HT-29 (cell line): Measurements from ENCODE around the gene DNAH10. TPM values are rescaled to one million over a fixed set of nuclear protein-coding genes. Genes with fewer than 3 reads are reported as not detected.

ENCODE experiments used
- DNase-seq: peaks from one replicate; pipeline ENCODE4 v3.0.0-alpha.2; 2015; ENCODE audit warnings: low spot score
- total RNA-seq: library from RNA; depleted of rRNA; stranded (reverse); fragments of >200 nt; shearing (Covaris generic); gene quantifications from 2 replicates; pipeline ENCODE4 v1.2.3, GENCODE V29; 2014

Gene DNAH10
- total RNA-seq, 1 experiment from 2014 or later = under 0.01 TPM

DNA sequence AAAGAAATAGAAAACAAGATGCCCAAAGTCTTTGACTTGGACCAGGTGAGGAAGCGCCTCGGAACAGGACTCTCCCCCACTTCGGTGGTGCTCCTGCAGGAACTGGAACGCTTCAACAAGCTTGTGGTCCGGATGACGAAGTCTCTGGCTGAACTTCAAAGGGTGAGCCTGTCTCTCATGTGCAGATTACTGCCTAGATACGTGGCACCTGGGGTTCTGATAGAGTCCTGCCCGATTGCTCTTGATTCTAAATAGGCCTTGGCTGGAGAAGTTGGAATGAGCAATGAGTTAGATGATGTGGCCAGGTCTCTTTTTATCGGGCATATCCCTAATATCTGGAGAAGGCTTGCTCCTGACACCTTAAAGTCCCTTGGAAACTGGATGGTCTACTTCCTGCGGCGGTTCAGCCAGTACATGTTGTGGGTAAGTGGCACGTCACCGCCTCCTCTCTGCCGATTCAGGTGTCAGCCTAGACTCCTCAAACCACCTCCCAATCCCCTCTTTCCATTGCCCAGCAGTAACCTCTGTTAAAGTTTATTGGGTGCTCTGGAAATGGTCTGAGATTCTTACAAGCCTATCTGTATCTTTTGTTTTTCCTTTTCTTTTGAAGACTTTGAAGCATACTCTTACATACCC, 169.7 kb downstream of the DNAH10 start:
- no peak for DNase-seq

DNA sequence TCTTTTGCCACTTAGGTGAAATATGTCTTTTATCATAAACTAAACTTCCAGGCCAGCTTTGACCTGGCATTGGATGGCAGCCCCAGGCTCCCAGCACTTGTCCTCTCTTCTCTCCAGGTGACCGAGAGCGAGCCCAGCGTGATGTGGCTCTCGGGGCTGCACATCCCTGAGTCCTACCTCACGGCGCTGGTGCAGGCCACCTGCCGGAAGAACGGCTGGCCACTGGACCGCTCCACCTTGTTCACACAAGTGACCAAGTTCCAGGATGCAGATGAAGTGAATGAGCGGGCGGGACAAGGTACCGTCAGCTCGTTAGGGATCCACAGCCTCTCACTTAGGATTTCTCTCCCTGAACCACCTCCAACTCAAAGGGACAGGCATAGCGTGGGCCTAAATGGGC, 171.1 kb downstream of the DNAH10 start:
- DNase-seq = no peak

DNA sequence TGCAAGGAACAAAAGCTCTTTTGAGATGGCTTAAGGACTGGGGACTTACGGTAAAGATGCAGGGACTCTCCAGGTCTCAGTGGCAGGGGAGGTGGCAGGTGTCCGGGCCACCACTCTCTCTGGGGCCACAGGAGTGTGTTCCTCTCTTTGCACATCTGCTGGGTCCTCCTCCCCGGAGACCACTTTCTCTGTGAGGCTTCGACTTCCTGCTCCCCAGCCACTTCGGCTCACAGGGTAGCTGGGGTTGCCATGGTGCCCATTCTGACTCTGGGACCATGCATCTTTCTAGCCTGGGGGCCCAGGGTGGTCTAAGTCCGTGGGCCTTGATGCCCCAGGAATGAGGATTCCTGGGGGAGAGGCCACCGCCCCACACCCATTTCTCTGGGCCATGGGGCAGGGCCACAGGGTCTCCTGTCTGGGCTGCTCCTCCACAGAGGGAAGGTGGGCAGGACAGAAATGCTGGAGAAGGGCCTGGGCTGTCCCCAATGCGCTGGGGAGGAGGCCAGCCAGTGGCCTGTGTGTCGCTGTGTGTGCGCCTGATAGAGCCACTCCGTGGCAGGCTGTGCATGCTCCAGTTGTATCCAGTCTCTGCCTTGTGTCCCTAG, 172.0 kb downstream of the DNAH10 start:
- DNase-seq = no peak

DNA sequence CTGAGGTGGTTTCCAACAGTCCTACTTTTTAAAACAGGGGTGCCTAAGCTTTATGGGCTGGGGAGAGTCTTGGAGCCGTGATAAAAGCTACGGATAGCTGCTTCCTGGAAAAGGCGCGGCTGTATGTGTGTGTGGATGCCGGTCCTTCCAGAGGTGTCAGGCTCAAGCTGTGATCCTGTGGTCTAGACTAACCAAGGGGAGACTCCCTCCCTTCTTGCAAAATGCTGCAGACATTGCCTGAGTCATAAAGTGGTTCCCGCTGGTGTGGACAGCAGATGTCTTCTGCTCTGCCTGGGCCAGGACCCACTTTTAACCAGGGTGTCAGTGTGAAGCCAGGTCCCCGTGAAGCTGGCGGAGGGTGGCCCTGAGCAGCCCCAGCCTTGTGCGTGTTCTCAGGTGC, 172.7 kb downstream of the DNAH10 start:
- no peak for DNase-seq

DNA sequence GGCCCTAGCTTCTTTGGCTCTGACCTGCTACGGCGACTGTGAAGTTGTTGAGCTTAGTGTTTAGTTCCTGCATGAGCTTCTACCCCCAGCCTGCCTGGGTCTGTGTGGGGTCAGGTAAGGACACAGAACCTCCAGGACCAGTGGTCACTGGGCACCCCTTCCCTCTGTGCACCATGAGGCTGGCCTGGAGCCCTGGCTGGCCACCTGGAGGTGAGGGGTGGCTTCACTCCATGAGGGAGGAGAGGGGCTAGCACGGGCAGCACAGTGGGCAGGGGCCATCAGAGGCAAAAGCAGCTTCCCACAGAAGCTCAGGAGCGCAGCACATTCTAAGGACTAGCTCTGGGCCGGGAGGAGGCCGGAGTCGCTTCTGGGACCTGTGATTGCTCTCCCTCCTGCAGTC, 173.9 kb downstream of the DNAH10 start:
- DNase-seq = no peak

DNA sequence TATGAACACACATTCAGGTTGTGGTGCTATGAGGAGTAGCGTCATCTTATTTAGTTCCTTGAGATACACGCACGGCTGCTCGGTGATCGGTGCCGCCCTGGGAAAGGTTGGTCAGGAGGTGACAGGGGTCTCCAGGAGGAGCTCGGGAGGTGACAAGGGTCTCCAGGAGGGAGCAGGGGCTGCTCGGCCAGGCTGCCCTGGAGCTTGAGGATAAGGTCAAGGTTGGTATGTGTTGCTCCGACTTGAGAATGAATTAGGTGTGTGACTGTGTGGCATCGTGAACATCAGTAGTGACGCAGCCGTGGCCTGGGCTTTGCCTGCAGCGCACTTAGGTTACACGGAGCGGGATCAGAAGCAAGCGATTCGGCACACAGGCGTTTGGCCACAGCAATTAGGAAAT, 174.4 kb downstream of the DNAH10 start:
- DNase-seq = no peak

DNA sequence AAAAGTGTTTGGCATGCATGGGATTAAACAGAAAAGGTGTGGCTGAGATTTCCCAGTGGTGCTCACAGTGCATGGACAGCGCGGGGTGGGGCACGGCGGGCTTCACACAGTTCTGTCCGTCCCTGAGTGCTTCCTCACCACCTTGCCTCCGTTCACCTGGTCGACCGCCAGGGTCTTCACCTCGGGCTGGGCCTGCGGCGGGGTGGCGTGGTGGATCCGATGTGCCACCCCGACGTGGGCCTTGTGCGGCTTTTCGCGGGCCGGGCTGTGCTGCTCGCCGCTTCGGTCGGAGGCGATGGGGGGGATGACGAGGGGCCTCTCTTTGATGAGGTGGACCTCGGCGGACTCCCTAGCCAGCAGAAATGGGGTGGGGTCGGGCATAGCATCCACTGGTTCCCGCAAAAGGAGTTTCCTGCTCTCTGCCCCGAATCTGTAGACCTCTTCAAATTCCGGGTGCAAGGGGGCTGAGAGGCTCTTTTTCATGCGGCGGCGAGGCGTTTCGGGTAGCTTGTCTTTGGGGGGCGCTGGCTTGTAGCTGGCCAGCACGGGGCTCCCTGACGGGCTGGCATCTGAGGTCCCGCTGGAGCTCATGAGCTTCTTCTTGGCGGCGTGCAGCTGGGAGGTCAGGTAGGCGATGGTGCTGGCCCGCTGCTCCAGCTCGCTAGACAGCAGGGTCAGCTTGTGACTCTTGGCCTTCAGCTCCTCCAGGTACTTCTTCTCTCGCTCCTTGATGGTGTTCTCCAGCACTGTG, 175.0 kb downstream of the DNAH10 start:
- no peak for DNase-seq

DNA sequence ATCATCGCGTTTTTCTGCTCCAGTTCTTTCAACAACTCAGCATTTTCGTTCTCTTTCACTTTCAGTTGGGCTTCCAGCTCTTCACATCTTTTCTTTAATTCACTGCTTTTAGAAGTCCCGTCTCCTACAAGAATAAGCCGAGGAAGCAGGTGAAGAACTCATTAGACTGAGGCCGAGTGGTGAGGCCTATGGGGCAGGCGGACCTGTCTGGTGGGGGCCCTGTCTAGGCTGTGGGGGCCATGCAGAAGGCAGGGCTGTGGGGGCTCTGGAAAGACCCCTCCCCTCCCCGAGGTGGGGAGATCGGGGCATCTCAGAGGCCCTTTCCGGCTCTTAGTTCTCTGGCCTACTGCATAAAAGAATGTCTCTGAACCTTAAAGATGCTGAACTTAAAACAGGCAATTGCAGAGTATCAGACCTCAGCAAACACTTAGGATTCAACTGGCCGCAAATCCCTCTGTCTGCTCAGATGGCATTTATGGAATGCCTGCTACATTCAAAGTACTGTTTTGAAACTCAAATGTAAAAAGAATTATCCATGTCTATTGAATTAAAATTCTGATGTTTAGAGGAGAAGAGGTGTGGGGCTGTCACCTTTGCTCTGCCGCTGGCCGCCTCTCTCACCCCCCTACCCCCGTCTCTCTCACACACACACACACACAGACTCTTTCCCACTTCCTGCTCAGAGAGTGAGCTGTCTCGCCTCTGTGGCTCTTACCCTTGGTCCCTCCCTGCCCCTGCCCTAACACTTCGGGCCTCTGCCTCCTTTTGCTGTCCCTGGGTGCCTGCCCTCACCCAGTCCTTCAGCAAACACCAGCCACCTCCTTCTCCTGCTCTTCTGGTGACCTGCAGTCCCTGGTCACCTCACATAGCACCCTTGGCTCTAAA, 175.8 kb downstream of the DNAH10 start:
- no peak for DNase-seq

DNA sequence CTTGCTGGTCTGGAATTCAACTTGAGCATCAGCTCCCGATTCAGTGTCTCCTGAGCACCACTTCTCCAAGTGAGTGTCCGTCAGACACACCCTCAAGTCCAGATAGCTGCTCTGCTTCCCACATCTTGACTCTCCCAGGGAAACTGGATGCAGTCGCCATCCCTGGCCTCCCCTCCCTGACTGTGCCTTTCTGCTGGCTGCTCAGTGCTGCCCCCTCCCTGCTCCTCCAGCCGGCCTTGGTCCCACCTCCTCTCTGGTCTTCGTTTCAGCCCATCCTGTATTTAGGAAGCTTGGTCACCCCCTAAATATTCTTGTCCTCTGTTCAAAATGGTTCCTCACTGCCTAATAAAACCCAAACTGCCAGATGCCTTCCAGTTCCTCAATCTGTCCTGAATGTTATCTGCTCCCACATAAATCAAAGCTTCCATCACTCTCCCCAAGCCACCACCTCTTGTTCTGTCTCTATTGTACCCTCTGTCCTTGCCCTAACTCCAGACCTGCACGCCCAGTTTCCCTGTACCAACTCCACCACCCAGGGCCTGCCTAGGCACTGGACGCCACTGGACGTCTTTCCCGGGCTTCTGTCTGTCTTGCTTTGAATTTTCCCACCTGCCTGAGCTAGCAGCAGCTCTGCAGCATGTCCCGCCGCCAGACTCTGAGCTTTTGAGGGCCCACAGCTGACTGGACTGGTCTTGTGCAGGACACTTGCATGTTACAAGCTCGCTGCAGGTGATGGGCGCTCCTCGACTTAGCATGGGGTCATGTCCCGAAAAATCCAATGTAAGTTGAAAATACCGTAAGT, 176.8 kb downstream of the DNAH10 start:
- no peak for DNase-seq

DNA sequence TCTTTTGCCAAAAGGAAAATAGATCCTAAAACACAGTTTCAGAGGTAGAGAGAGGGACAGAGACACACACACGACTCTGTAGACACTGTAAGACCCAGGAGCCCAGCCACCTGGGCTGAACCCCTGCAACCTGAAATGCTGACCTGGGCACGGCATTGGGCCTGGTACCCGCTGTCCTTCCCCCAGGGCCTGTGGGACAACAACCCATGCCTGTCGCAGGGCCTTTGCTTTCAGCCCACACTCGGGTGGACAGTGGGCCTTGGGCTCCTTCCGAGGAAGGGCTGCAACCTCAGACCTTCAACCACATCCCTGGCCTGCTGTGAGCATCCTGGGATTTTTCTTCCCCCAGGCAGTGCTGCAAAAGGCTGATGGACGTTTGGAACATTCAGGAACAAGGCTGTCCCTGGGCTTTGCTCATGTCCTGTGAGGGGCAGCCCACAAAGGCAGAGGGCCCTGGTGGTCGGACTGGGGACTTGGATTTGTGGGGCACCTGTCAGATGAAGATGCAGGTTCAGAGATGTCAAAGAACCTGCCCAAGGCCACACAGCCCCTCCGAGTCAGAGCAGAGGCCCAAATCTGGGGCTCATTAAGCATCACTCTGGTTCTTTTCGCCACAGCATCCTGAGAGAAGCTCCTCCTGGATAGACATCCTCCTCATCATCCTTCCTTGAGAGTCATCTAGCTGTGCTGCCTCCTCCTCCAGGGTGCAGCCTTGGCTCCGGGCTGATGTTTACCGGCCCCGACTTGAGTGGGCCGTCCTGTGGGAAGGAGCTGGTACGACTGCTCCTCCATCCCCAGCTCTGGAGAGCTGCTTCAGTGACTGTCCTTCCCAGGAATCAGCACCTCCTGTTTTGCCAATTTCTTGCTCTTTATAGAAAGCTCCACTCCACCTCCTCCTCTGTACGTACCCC, 177.9 kb downstream of the DNAH10 start:
- no peak for DNase-seq

DNA sequence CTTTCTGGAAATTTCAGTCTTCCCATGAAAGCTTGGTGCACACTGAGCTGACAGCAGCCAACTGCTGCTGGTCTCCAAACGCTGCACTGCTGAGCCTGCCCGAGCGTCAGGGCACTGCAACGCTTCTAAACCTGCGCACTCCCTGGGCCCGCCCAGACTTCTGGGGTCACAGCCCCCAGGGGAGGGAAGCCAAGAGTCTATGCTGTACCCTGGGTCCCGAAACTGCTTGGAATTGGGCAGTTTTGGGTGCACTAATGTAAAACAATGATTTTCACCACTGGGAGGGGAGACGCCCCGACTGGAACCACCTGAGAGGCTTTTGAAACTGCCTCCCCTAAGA, 178.5 kb downstream of the DNAH10 start:
- DNase-seq = no peak

DNA sequence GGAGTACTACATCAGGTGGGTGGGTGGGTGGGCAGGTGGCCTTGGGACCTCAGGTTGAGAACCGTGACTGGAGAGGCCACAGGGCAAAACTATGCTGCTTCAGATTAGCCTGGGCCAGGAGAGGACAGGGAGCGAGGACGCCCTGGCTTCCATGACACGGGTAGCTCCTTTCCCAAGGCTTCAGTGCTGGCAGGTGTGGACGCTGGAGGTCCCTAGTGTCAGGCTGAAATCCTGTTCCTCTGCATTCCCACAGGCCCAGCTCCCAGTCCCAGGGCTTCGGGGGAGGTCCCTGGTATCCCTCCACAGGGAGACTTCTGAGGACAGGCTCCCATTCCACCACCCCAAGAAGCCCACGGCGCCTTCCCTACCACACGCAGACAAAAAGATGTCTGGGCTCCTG, 178.9 kb downstream of the DNAH10 start:
- no peak for DNase-seq

DNA sequence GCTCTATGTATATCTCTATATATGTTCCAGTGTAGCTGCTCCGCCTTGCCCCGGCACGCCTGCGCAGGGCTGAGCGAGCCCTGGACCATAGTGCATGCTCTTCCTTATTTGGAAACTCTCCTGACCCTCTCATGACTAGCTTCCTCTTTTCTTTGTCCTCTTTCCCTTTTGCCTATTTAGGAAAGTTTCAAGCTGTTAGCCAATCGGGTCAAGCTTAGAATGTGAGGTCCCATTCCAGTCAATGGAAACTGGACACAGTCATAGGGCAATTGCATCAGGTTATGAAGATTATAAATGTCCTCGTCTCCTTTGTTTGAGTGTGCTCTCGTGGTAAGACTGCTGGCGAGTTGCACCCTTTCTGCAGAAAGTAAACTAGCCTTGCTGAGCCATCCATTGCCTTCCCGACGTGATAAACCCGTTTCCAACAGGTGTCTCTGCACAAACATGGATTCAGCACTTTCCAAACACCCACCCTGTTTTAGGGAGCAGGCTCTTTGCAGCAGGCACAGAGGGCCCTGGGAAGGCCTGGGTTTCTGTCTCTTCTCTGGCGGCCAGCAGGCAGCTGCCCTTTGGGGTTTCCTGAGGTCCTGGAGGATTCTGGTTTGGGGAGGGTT, 179.6 kb downstream of the DNAH10 start:
- no peak for DNase-seq

DNA sequence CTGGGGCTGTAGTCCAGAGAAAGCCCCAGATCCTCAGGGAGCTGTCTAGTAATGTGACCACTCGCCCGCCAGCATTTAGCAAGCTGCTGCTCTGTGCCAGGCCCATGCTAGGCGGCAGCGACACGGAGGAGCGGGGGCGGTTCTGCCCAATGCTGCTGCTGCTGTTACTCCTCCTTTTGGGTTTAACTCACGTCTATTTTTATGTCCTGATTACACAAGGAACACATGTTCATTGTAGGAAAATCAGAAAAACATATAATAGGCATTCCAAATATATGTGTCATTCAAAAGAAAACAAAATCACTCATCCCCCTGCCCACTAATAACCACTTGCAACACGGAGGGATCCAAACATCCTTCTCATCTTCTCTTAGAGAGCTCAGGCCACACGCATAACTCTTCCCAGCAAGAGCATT, 180.1 kb downstream of the DNAH10 start:
- DNase-seq = no peak

DNA sequence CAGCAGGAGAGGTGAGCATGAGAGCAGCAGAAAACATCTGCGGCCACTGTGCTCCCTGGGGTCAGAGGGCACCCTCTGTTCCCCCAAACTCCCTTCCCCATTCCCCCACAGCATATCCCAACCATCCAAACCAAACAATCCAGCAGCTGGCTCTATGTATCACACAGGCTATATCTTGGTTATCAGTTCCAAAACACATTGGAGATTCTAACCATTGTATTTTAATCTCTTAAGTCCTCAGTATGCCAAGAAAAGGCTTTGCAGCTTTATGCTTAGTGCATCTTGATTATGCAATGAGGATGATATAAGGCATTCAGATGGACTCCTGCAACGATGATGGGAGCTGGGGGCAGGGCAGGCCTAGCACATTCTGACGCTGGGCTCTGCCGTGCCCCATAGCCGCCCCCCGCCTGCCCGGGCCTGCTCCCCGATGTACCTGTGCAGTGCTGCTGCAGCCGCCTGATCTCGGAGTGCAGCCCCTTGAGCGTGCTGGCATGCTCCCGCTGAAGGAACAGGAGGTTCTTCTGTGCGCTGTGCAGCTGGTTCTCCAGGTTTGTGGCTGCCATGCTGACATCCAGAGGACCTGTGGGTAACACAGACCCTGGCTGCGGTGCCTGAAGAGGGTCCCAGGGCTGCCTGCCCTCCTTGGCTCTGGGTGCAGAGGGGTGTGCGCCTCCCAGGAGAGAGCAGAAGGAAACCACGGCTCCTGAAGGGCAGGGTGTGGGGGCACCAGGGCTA, 181.0 kb downstream of the DNAH10 start:
- no peak for DNase-seq

DNA sequence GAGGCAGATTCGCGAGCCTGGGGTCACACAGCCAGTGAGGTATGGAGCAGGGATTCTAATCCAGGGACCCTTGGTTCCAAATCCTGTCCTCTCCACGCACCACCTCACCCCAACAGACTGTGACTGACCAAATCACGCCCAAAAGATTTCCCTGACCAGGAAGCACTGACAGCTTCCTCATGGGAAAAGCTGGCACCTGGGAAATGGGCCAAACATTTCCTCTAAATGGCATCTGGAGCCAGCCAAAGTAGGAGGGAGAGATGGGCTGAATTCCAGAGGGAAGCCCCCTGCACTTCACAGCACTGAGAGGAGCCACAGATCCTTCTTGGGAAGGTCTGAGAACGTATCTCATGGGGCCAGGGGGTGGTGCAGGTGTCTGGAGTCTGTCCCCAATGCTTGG, 181.7 kb downstream of the DNAH10 start:
- no peak for DNase-seq

DNA sequence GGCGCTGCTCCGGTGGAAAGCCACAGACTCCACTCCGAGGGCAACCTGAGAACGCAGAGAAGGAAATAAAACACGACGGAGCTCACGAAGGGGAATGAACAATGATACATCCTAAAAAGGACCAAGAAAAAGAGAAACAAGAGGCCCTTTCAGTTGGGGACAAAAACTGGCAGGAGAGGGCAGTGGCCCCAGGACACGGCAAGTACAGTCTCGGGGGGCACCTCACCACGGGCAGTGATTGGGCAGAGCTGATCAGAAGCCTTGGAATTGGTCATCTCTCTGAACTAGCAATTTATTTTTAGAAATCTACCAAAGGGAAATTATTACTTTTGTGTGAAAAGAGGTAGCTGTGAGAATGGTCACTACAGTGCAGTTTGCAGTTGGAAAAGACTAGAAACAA, 182.6 kb downstream of the DNAH10 start:
- DNase-seq = no peak

DNA sequence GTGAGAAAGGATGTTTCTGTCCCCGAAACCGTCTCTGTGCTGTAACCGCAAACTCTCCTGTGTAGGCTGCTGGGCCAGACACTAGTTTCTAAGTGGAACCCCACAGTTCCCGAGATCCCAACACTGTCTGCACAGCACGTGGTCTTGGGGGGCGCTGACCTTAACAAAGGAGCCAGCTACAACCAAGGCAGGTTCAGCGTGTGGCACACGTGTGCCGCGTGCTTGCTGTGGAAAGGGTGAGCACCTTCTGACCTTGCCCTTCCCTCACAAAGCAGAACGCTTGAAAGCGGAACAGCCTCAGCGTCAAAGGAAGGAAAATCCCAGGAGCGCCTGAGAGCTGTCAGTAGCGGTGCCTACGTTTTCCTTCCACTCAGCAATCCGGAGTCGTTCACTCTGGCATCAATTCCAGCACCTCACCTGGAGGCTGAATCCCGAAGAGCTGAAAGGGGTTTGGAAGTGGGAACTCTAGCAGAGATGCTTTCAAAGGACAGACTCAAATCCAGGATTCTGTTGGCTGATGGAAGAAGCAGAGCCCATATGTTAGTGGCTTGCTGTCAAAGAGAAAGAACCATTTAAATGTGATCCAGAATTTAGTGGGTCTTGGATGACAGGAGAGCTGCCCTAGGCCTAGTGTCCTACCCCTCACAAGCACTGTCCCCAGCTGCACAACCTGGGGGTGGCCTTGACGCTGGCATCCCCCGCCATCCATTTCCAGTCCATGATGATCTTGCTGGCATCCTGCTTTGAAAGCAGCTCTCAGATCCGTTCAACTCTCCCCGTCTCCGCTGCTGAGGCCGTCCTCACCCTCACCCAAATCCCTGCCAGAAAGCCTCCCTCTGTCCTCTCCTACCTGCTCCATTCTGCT, 183.4 kb downstream of the DNAH10 start:
- no peak for DNase-seq
